Ureter (tissue), 1 donor: Measurements from ENCODE around the gene PCDH1. TPM values are rescaled to one million over a fixed set of nuclear protein-coding genes. Genes with fewer than 3 reads are reported as not detected.
"Not testable (repeated sequence)": the region's sequence is repeated elsewhere in the genome, so short reads cannot be mapped to it uniquely, and the experiment has no call there.

Source experiments
- DNase-seq: peaks from one replicate; pipeline ENCODE4 v3.0.0-alpha.2; 2020; ENCODE audit warnings: low spot score
- total RNA-seq: library from RNA; stranded (reverse); gene quantifications from one replicate; pipeline ENCODE4 v1.2.4, GENCODE V29; 2023
- donor health status: DM: yes; HTN: yes; CAD: no.

The PCDH1 gene
- total RNA-seq, 1 donor from 2014 or later: 127 TPM

DNA sequence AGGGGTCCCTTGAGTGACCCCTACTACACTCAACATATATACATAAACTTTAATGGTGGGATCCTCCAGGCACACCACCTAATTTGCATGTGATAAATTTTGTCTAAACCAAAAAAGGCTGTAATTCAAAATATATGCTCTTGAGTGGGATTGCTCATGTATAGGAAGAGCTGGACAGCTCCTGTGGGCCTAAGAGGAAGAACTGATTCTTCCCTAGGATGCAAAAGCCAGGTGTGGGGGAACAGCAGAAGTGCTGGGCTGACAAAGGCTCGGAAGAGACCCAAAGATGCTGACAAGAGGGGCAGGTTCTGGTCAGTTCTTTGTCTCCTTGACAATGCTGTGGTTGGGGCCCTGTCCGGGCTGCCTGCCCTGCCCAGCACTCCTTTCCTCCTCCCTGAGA, 43.9 kb downstream of the PCDH1 start:
- no peak for DNase-seq

DNA sequence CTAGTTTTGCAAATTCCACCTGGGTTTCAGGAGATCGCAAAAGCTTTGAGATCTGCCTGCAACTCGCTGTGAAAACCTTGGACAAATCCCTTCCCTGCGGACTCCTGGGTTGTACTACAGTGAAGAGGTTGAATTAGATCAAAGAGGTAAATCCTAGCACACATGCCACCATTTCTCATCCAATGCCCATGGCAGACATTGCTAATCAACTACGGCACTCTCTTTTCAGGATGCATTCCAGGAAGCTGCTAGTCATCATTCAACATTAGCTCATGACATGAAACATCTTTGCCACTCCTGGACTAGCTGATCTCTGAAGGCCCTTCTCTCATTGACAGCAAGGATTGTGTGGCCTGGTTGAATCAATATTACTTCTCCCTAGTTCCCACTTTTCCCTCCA, 46.1 kb downstream of the PCDH1 start:
- no peak for DNase-seq

DNA sequence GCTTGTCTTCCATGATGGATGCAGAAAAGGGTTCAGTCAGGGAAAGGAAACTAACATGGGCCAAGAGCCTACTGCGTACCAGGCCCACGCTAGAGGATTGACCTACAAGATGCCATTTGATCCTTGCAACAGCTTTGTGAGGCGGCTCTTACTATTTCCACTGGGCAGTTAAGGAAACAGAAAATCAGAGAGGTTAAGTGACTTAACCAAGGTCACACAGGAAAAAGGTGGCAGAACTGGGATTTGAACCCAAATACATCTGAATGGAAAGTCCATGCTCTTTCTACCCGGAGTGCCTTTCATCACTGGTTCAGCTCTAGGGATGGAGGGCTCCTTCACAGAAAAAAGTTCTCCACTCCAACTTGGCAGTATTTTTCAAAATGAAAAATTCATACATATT, 50.0 kb downstream of the PCDH1 start:
- DNase-seq: no peak

DNA sequence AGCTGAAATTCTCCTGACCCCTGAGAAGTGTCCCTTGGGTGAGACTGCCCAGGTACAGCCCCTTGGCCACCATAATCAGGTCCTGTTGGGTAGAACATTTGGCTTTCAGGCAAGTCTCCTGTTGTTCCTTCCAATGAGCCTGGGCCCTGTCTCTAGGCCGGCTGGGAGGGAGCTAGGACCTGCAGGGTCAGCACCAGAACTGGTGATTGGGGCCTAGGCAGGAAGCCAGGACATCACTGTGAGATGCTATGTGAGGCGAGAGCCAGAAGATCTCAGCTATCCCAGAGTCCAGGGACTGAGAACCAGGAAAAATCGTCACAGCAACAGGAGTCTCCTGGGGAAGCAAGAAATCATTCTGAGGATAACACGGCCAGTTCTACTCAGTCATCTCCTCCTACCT, 51.5 kb downstream of the PCDH1 start:
- no peak for DNase-seq

DNA sequence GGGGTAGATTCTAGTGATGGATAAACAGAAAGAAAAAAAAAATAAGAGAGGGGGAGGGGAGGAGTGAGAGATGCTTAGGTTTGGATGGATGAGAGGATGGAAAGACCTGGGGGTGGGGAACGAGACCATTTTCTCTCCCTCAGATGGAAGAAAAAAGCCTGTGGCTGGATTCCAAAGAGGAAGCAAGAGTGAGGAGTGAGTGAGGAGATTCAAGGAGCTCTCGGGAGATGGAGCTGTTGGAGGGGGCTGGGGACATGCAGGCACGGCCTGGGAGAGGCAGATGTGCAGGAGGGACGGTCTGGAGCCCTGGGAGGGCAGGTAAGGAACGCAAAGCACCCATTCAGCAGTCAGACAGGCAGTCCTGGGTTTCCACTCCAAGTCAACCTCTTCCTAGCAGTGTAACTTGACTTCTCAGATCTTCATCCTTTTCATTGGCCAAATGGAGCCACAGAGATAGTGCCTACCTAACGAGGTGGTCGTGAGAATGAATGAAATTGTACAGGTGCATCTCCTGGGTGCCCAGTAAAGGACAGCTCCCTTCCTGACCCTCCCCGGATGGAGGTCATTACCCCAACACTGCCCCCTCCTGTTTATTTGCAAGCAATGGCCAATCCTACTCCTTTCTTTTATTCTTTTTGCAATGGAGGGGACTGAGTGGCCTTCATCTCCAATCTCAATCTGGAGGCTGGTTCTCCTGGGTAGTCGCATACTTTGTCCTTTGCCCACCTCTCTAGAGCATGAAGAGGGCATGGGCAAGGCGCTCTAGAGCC, 52.2 kb downstream of the PCDH1 start:
- no peak for DNase-seq

DNA sequence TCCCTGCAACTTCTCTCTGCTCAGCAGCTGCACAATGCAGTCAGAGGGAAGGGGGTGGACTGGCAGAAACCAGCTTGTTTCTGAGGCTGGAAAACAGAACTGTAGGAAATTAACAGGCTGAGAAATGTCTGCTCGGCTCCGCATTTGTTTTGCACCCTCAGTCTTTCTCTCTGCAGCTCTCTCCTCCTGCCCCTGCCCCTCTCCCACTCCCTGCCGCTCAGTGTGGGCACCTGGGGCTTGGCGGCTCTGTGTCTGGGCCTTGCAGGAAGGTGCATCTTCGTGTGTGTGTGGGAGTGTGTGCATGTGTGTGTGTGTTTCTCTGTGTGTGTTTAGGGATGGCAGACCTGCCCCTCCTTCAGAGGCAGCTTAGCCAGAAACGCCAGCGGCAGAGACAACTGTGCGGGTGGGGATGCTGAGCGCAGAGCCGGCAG, 53.0 kb downstream of the PCDH1 start:
- no peak for DNase-seq

DNA sequence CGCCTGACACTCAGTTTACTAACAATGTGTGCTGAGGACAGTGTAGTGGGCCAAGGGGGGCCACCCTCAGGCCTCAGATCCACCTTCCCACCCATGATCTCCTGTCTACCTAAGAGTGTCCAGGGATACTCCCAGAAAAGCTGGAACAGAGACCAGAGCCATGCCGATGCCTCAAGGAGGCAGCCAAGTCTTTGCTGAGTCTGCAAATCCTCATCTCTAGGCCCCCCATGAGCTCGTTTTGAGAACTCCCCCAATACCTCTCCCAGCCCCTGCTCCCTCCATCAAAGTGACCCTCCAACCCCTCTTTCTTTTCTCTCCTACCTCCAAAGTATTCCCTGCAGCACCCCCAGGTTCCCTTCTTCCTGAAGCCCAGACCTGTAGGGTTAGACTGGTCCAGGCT, 53.5 kb downstream of the PCDH1 start:
- no peak for DNase-seq

DNA sequence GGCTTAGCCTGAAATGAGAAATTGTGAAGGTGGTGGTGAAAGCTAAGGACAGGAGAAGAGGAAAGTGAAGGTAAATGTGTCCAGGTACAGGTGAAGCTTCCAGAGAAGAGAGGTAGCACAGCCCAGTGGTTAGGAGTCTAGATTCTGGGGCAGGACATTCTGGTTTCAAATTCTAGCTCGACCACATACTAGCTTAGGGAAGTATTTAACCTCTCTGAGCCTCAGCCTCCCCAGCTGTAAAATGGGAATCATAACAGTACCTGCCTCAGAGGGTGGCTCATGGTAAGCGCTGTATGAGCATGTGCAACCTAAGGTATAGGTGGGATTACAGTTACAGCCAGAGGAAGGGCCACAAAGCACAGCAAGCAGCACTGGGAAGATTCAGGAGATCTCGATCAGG, 55.2 kb downstream of the PCDH1 start:
- no peak for DNase-seq

DNA sequence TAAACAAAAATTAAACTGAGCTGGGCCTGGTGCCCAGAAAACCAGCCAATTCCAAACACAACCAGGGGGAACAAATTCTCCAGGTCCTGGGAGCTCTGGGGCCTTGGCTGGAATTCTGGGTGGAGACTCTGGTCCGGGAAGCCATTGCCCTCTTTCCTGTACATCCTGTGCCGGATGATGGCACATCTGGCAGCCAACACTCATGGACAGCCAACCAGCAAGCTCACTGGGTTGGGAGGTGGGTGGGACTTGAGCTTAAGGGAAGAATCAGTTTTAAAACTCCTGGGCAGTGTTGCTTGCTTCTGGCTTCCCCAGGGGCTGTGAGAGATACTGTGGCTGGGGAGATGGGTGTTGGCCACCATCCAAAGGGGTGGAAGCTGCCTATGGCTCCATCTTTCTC, 56.1 kb downstream of the PCDH1 start:
- DNase-seq: peak; percentile 56

DNA sequence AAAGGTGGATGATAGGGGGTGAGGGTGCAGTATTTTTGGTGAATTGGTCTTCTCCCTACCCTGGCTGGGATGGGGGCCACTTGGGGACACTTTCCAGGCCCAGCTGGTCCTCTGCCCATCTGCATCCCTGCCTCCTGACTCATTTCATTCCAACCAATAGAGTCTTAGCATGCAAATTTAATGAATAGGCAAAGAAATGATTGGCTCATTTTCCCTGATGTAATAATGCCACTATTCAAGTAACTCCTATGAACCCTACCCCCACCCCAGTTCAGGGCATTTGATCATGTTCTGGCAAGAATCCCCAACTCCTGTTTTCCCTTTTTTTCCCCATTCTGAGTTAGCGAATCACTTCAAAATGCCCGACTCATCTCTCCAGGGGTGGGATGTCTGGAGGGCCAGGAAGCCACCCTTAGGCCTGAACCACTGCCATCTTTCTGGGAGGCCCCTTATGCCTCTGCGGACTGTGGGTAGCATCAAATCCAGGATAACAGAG, 56.7 kb downstream of the PCDH1 start:
- DNase-seq: no peak

DNA sequence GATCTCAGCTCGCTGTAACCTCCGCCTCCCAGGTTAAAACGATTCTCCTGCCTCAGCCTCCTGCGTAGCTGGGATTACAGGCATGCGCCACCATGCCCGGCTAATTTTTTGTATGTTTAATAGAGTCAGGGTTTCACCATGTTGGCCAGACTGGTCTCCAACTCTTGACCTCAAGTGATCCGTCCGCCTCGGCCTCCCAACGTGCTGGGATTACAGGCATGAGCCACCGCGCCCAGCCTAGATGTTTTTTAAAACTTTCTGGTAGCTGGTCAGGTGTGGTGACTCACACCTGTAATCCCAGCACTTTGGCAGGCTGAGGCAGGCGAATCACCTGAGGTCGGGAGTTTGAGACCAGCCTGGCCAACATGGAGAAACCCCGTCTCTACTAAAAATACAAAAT, 57.5 kb downstream of the PCDH1 start:
- not testable (repeated sequence) for DNase-seq

DNA sequence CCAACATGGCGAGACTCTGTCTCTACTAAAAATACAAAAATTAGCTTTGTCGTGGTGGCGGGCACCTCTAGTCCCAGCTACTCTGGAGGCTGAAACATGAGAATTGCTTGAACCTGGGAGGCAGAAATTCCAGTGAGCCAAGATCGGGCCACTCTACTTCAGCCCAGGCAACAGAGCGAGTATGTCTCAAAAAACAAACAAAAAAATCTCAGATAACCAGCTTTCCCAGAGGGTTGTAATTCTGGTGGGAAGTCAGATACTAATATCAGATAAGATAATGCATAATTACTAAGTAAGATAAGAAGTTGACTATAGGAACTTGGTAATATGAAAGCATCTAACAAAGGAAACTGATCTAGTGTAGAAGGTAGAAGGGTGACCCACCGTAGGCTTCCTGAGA, 60.6 kb downstream of the PCDH1 start:
- DNase-seq: no peak

DNA sequence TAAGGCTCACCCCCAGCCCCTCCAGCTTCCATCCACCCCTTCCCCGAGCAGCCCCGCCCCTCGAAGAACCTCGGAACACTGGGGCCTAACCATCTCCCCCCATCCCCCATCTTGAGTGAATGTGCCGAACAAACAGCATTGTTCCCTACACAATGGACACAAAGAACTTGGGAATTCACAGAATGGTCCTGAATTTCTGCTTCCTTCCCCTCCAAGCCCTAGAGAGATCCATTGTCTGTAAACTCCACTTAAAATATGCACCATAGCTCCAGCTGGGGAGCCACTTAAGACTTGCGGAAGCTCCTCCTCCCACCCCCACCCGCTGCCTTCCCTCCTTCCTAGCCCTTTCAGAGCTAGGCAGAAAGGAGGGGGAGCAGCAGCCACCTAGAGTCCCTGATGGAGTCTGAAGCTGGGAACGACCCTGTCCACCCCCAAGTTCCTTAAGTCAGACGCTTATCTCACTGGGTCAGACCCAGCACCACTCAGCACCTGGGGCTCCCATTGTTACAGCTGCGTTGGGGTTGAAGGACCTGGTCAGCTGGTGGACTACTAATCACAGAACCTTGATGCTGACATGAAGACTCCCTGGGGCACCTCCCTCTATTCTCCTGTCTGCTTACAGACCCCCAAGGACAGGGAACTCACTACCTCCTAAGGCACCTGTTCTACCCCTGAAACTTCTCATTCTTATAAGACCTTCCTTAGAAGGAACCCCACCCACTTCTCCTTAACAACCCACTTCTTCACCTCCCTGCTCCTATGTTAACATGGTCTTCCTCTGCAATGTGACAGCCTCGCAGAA, 61.4 kb downstream of the PCDH1 start:
- DNase-seq: no peak

DNA sequence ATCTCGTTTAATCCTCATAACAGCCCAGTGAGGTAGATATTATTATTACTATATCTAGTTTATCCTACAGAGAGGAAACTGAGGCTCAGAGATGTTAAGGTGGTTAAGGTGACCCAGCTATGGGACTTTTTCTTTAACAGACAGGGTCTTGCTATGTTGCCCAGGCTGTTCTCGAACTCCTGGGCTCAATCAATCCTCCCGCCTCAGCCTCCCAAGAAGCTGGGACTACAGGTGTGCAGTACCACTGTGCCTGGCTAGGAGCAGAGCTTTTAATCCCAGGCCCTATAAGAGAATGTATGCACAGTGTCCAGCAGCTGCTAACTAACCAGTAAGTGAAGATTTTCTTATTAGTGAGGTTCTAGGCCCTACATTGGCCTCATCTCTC, 62.4 kb downstream of the PCDH1 start:
- no peak for DNase-seq

DNA sequence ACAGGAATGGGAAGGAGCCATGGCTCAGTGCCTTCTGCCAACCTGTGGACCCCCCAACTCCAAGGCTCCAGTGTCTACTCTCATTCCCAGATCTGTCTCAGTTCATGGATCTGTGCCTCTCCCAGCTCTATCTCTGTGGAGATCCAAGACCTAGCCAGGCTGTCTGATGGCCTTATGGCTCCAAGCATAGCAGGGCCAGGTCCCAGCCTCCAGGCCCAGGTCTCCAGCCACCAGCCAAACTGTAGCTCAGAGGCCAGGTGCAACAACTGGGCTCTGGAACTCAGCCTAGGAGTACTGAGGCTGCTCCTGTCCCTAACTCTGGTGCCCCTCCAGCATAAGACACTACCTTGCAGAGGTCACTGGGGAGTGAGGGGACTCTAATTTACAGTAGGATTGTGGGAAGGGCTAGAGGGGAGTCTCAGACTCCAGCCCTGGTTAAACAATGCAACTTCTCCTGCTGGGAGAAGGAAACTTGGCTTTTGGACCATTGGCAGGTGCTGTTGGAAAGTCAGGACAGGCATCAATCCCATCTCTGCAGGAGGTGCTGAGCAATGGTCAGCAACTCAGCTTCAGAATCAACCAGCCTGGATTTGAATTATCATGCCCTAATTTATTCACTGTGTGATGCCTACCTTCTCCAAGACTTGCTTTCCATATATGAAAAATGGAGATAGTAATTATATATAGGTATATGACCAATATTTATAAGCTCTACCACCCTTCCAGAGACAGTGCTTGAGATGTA, 63.0 kb downstream of the PCDH1 start:
- DNase-seq: no peak

DNA sequence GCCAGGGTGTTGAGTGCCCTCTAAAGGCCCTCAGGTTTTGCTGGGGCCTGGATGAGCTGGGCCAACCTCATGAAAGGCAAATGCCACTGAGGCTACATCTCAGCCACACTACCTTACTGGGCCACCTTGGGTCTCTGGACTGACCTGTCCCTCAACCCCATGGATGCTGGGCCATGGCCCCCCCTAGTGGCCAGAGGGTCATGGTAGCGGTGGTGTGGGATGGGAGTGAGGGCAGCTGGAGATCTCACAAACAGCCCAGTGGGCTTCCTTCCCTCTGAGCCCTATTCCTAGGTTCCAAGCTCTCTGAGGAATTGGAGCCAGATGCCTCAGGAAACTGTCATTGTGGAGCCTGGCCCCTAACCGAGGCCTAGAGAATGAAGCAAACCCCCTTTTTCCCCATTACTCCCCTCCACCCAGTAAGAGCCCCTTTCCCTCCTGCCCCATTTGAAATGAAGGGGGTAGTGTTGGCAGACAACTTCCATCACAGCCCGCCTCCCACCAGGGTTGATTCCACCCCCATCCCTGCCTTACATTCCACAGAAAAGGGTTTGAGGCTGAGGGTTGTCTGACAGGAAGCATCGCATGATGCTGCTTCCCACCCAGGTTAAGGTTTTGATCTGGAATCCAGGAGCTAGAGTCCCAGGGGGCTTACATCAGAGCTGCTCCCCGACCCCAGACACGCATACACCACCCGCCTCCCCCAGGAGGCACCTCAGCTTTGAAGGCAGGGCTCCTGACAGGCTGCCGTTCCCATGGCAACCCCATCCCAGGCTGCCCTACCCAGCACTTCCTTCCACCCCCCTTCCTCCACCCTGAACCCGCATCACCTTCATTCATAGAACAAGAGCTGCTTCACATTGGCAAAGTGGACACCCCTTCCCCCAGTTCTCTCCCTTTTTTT, 63.9 kb downstream of the PCDH1 start:
- no peak for DNase-seq

DNA sequence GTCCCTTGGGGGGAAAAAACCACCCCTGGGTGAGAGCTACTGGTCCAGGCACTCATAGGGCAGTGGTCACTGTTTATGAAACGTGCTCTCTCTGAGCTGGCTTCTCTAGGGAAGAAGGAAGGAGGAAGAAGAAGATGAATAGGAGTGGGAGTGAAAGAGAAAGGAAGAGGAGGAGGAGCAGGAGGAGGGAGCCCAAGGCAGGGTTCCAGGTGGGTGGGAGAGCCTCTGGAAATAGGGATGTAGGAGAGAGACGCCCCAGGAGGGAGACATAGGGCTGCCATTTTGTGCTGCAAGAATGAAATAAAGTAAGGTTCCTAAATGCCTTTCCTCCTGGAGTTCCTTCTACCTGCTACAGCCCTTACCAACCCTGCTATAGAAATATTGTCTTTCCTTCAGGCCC, 65.7 kb downstream of the PCDH1 start:
- DNase-seq: no peak

DNA sequence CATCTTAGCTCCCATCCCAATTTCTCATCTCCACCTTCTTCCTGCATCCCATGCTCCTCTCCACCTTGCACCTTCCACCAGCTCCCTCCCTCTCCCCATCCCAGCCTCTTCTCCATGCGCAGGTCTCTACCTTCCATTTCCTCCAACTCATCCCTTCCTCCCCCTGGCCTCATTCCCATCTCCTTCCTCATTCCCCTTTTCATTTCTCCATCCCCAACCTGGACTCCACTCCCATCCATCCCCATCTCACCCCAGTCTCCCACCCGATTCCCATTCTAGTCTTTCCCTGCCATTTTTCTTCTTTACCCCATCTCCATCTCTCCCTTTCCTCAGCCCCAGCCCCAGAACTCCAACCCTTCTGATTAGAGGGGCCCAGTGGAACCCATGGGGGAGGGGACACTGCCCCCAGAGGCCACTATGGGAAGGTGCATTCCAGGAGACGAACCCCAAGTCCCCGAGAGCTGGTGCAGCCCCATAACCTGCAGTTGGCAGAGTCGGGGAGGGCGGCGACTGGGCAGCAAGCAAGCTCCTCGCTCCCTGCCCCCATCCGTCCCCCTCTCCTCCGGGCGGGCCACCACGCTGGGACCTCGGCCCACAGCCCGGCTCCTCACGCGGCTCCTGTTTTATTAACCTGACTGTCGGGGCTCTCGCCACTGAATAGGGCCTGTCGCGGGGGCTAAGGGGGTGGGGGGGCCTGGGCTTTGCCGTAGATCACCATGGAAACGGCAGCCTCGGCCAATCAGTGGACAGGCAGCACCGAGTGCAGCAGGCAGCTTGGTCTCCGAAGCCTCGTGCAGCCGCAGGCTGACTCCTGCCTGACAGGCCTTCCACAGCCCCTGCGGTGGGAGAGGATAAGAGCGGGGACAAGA, 66.7 kb downstream of the PCDH1 start:
- no peak for DNase-seq

DNA sequence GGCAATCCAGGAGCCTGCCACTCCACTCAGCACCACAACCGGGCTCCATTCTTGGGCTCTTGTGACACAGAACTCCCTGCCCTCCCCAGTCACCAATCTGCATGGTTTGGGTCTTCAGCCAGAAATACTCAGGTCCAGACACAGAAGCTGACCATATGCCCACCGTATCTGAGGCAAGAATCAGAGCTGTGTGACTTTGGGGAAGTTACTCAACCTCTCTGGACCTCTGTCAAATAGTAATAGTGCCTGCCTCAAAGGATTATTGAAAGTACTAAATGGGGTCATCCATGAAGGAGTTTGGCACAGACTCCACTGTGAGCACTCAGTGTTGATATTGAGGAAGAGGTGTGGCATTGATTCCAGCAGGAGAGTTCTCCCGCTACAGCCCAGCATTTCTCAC, 67.5 kb downstream of the PCDH1 start:
- DNase-seq: no peak

DNA sequence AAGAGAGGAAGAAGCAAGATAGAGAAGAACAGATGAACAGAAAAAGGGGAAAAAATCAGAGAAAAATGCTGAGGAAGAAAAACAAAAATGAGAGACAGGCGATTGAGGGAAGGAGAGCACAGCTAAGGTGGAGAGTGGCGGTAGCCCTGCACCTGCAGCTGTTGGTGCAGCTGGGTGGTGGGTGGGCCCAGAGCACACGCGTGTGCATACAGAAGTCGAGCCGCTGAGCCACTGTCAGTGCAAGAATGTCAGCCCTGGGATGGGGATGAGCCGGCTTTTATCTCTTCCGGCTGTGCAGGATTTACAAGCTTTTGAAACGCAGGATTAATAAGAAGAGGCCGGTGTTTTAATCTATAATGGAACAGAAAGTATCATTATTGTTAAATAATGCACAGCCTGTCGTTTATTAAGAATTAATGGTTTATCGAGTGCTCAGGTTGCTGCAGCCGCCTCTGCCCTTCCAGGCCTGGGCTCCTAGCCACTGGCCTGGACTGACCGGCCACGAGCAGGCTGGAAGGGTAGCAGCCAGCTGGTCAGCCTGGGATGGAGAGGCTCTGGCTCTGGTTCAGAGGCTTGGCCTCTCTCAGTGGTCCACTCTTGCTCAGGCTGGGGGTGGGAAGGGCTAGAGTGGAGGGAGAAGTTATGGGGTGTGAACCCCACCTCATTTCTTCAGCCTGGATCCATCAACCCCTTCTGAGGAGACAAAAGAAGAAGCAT, 68.7 kb downstream of the PCDH1 start:
- no peak for DNase-seq
